AG10803 (cell line): ENCODE measurements around the gene ATP6V0D1.
"Not testable (repeated sequence)": the region's sequence is repeated elsewhere in the genome, so short reads cannot be mapped to it uniquely, and the experiment has no call there.

ENCODE experiments used
- DNase-seq: peaks from one replicate; pipeline ENCODE4 v3.0.0; 2010; ENCODE audit warnings: low read depth
- H3K4me3 ChIP-seq: 2 replicates; pipeline ENCODE4 v1.5.1; 2011; ENCODE audit warnings: mild to moderate bottlenecking, low read length, control low read depth
- CTCF ChIP-seq: conservative IDR thresholded peaks from 2 replicates; pipeline ENCODE4 v1.5.1; 2011; ENCODE audit warnings: mild to moderate bottlenecking, low read length, control low read depth, inconsistent platforms

ATP6V0D1 gene

DNA sequence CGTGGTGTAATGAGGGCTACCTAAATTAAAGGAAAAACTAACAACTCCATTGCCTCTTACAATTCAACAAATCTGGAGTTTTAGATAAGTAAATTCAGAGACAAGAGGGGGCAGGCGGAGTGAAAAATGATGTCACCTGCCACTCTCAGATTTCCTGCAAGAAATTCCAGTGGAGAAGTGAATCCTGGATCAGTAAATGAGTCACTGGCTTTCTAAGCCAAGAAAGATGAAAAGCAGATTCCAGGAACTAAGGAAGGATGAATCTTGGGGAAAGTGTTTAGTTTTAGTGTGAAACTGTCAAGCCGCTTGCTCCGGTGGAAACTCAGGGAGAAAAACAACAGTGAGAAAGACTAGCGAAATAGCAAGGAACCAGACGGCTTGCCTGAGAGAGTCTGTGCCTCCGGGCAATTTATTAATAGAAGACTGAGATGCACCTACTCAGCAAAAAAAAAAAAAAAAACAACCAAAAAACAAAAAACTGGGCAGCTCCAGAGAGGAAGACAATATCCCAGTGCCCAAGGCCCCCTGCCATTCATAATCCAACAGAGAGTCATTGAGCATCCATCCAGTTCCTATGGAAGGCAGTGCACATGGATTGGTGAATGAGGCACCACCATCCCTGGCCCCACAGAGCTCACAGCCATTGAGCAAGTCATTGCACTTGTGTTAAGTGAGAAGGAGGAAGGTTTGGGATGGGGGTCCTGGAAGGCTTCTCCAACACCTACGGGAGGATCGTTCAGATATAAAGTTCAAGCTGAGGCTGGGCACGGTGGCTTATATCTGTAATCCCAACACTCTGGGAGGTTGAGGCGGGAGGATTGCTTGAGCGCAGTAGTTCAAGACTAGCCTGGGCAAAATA is 35.6 kb upstream of the ATP6V0D1 start:
- no peak for TF ChIP-seq CTCF
- DNase-seq: peak; percentile 57
- no peak overlapping the region for H3K4me3 ChIP-seq

DNA sequence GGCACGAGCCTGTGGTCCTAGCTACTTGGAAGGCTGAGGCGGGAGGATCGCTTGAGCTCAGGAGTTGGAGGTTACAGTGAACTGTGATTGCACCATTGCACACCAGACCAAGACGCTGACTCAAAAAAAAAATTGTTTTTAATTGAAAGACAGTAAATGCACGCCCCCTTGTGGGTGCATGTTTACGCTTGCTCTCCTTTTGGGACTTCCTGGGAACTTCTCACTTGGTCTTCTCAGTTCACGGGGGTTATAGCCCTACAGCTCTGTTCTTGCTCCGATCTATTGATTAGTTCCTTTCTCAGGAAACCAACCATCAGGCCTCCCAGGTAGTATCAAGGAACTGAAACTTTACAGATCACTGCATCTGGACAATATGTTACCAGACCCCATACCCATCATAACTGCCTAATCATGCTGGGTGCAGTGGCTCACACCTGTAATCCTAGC is 33.4 kb upstream of the ATP6V0D1 start:
- peak; percentile 75 for TF ChIP-seq CTCF
- H3K4me3 ChIP-seq: no peak overlapping the region
- DNase-seq: peak; percentile 85

GRCh38 chr16:67513892-67514291 is 32.9 kb upstream of the ATP6V0D1 start:
- DNase-seq, H3K4me3 ChIP-seq: not testable (repeated sequence)

GRCh38 chr16:67509016-67509415 is 28.1 kb upstream of the ATP6V0D1 start:
- no peak for DNase-seq
- H3K4me3 ChIP-seq: no peak overlapping the region
- TF ChIP-seq CTCF: no peak

DNA sequence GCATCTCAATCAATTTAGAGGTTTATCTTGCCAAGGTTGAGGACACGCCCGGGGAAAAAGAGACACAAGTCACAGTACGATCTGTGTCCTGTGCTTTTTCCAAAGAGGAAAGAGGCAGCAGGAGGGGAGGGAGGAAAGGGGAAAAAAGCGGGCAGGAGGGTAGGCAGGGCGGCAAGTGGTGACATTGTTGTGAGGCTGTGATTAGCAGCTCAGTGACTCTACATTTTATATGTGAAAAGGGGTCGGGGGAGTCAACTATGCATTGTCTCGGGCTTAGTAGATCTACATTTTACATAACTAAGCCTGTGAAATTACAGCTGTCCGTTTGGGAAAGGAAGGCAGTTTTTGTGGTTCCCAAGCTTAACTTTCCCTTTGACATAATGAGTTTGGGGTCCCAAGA is 25.5 kb upstream of the ATP6V0D1 start:
- DNase-seq: no peak
- H3K4me3 ChIP-seq: no peak overlapping the region
- no peak for TF ChIP-seq CTCF

DNA sequence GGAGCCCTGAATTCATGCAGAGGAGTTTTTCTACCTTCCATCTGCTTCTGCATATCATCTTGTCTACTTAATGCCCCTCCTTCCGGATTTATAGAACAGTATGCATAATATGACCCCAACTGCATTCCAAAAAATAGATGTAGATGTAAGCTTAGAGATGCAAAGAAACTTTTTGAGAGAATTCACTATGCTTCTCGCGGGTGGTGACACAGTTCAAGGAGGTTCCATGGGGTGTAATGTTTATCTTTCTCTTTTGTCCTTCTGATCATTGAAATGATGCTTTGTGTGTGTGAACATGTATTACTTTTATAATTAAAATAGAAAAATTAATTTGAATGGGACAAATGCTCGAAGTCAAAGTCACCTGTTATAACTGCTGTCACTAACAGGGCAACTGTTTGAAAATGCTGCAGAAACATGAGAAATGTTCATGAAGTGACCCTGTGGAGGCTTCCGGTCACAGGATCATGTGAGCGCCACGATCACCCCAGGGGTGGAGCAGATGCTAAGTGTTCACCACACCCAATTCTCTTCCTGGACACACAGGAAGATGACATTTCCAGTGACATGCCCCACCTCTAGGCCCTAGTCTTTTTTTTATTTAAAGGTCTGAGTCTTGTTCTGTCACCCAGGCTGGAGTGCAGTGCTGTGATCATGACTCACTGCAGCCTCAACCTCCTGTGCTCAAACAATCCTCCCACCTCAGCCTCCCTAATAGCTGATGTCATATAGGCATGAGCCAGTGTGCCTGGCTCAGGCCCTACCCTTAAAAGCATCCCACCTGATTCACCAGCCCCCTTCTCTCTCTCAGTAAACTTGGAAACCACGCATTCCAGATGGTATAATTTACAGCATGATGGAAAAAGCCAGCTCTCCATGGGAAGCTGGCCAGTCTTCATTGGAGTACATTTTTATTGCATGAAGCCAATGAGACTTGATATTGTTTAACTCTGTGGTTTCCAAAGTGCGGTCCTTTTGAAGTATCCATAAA is 23.4 kb upstream of the ATP6V0D1 start:
- TF ChIP-seq CTCF: no peak
- no peak for DNase-seq
- no peak overlapping the region for H3K4me3 ChIP-seq

DNA sequence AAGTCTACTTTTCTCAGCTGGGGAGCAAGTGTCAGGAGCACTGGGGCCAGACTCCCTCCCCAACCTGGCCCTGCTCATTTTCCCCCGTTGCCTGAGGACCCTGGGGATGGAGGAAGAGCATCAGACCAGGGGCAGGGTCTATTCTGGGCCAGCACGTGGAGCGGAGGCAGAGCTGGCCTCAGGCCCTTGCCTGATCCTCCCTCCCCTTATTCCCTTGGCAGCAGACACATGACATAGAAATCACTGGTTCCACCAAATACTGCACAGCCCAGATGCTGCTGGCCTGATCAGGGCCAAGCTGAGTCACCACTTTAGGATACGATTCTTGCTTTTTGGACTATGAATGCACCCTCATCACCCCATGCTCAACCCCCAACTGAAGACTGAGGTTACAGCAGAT is 18.1 kb upstream of the ATP6V0D1 start:
- H3K4me3 ChIP-seq: no peak overlapping the region
- DNase-seq: peak; percentile 61
- TF ChIP-seq CTCF: 0 out of 2 replicates have a peak, but pooled peaks have one; percentile 1
